ENCODE results near the gene TBX5.
"Not testable (repeated sequence)": the region's sequence is repeated elsewhere in the genome, so short reads cannot be mapped to it uniquely, and the experiment has no call there.

The TBX5 gene

GRCh38 chr12:114371250-114371649 lies 34.7 kb downstream of the TBX5 start:
- DNase-seq = no peak

DNA sequence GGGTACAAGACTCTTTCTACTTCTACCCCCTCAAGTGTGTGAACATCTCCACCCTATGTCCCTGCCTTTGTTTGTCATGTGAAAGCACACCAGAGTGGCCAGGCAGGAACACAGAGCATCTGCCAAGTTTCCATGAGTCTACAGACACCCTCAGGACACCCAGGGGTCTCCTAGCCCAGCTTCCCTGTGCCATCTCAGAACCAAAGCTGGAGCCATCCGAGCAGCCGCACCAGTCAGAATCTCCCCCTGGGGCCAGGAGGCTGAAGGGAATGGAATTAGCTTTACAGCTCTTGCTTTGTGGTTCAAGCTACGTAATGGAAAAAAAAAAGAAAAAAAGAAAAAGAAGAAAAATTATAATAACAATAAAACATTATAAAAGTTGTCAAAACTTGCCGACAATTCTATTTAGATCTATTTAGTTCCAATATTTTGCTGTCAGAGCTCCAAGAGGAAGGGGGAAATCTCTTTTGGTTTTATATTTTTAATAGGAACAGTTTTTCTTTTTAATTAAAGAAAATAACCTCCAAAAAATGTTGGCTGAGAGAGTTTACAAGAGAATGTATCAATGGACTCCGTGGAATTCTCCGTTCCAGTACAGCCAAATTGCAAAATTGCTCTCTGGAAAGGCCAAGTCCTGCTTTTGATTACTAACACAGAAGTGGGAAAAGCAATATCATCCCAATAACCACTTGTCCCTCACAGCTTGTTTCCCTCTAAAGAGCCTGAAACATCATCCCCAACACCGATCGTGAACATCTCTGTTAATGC lies 37.1 kb downstream of the TBX5 start:
- no peak for DNase-seq

- DNase-seq = no peak
These were observed 44.0 kb downstream of the TBX5 start for GRCh38 chr12:114361992-114362391.

DNA sequence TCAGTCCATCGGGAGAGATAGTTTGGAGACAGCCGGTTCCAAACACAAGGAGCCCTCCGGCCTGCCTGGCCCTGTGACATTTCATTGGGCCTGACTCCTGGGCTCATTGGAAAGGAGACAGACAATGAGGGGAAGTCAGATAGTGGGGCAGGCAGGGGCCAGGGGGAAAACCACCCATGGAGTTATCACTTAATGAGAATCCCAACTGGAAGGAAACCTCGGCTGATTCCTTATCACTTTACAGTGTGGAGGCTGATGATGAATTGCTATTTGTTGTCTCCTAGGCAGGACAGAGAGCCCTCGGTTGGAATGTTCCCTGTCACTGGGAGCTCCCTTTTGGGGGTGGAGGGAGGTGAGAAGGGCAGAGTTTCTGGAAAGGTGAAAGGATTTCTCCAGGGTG lies 44.4 kb downstream of the TBX5 start:
- DNase-seq = no peak

DNA sequence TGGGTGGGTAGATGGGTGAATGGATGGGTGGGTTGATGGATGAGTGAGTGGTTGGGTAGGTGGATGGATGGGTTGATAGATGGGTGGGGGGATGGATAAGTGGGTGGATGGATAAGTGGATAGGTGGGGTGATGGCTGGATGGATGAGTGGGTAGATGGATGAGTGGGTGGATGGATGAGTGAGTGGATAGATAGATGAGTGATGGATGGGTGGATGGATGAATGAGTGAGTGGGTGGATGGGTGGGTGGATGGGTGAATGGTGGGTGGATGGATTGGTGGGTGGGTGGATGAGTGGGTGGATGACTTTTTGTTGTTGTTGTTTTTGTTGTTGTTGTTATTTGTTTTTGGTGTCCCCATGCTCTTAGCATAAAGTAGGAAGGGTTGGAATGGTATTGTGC lies 45.5 kb downstream of the TBX5 start:
- DNase-seq = no peak

GRCh38 chr12:114355389-114356088 lies 50.4 kb downstream of the TBX5 start:
- no peak for DNase-seq

- not testable (repeated sequence) for DNase-seq
These were observed 56.7 kb downstream of the TBX5 start for GRCh38 chr12:114349239-114349638.

DNA sequence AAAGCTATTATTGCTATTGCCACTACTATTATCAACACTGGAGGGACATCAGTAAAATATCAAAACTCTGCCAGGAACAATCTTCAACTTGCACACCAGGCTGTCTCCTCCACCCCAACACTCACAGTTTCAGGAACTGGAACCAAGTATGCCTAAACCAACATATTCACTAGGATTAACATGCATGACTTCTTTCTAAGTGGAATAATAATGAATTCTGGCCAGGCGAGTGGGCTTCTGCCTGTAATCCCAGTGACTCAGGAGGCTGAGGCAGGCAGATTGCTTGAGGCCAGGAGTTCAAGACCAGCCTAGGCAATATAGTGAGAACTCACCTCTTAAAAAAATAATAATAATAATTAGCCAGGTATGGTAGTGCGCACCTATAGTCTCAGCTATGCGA lies 58.1 kb downstream of the TBX5 start:
- DNase-seq = no peak

DNA sequence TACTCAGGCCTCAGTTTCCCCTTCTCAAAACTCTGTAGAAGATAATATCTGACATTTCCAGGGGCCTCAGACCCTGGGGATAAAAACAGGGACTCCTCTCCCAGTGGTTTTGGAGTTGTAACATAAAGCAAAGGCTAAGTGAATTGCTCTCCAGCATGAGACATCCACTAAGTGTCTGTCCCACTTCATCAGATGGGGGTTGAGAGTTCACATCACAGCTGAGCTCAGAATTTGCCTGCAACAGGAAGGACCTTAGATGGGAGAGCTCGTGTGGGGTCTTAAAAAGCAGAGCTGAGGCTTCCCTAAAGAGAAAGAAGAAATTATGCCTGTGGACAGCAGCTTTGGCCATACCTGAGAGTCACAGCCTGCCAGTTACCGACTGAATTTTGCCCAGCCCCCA lies 61.1 kb downstream of the TBX5 start:
- DNase-seq = no peak

- DNase-seq = no peak
These were observed 61.7 kb downstream of the TBX5 start for GRCh38 chr12:114344303-114344663.

DNA sequence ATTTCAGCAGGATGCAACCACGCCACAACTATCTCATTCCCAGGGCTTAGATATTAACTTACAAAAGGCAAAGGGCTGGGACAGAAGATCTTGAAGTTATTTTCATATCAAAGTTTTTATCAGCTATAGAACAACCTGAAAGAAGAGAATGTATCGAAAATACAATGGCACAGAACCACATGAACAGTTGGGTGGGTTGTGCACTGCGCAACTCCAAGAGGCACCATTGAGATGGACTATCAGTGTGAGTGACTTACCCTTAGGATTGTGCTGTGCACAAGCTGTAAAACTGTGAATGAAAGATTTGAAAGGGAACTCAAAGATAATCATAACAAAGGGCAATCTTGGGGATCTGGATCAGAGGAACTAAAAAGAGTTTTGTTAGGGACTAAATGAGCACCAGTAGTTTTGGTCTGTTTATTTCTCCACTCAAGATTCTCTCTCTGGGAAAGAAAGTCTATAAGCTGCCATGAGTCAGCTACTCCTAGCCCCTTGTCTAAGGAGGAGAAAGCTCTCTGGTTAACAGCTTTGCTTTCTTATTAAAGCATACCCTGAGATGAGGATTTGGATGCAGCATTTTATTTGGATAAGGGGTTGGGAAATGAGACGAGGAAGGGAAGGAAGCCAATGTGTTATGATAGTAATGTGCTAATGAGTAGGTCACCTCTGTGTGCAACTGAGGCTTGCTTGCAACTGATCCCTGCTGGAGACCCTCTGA lies 62.2 kb downstream of the TBX5 start:
- DNase-seq = no peak

DNA sequence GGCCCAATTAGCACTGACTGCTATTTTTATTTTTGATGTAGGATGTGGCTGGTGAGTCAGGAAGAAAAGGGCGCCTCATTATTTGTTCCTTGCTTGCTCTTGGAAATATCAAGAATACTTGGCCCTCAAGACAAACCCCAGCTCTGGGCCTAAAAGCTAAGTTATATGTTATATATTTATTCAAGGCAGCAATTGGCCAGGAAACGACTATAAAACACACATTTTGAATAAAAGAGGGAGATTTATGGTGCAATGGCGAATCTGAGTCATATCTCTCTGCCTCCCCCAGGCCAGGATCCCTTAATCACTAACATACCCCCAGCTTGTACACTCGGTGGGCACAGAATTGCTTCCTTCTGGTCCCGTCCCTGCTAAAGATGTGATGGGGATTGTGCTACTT lies 63.3 kb downstream of the TBX5 start:
- no peak for DNase-seq

GRCh38 chr12:114341635-114342034 lies 64.3 kb downstream of the TBX5 start:
- no peak for DNase-seq

- DNase-seq = no peak
These were observed 65.7 kb downstream of the TBX5 start for GRCh38 chr12:114340231-114340630.

DNA sequence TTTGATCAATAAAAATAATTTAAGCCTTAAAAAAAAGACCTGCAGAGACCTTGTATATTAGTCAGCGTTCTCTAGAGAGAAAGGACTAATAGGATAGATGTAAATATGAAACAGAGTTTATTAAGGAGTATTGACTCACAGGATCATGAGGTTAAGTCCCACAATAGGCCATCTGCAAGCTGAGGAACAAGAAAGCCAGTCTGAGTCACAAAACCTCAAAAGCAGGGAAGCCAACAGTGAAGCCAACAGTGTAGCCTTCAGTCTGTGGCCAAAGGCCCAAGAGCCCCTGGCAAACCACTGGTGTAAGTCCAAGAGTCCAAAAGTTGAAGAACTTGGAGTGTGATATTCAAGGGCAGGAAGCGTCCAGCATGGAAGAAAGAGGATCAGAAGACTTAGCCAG lies 66.3 kb downstream of the TBX5 start:
- no peak for DNase-seq

DNA sequence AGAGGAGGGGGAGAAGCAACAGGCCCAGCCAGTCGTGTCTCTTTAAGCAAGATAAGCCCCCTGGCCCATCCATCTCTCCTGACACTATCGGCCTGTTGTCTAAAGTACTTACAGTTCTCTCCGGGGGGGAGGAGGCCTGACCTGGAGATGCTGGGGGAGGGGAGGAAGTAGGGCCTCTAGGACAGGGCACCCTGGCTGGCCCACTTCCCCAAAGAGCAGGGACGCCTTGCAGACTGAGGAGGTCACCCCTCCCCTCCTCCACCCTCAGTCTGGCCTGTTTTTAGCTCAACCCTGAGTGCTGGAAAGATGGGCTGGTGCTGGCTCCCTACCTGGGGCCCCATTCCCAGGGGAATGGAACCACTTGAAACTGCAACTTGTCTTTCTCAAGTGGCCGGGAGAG lies 70.3 kb downstream of the TBX5 start:
- DNase-seq = no peak

DNA sequence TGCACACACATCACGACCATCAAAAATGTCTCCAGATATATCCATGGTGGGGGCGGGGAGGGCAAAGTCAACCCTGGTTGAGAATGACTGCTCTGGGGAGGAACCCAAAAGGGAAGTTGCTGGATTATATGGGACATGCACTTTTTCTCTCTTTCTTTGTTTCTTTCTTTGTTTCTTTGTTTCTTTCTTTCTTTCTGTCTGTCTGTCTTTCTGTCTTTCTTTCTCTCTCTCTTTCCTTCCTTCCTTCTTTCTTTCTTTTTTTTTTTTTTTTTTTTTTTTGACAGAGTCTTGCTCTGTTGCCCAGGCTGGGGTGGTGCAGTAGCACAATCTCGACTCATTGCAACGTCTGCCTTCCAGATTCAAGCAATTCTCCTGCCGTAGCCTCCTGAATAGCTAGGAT lies 71.5 kb downstream of the TBX5 start:
- DNase-seq = no peak

DNA sequence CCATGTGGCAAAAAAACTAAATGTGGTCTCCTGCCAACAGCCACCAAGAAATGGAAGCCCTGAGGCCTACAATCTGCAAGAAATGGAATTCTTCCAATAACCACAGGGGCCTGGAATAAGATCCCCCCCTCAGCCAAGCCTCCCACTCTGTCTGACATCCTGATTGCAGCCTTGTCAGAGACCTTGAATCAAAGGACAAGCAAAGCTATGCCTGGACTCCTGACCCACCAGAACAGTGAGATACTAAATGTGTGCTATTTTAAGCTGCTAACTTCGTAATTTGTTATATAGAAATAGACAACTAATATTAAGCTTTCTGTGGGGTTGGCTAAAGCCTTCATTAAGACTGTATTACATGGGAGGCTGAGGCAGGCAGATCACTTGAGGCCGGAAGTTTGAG lies 77.7 kb downstream of the TBX5 start:
- no peak for DNase-seq

- no peak for DNase-seq
These were observed 78.2 kb downstream of the TBX5 start for GRCh38 chr12:114327765-114328164.

- no peak for DNase-seq
These were observed 84.4 kb downstream of the TBX5 start for GRCh38 chr12:114321524-114321923.

DNA sequence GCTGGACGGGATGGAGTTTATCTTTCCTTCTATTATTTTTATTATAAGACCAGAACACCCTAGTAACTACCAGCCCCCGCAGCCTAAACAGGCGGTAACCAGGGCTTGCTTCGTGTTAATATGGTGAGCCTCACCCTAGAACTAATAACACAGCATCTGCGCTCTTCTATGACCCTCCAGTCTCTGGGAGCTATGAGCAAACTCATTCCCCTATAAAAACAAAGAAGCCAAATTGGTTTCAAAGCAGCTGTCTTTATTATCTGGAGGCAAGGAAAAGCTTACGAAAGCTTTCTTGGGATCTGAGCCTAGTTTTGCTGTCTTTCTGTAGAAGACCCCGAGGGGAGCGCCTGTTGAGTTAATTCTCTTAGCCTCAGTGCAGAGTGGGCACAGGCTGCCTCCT lies 85.0 kb downstream of the TBX5 start:
- DNase-seq = no peak

DNA sequence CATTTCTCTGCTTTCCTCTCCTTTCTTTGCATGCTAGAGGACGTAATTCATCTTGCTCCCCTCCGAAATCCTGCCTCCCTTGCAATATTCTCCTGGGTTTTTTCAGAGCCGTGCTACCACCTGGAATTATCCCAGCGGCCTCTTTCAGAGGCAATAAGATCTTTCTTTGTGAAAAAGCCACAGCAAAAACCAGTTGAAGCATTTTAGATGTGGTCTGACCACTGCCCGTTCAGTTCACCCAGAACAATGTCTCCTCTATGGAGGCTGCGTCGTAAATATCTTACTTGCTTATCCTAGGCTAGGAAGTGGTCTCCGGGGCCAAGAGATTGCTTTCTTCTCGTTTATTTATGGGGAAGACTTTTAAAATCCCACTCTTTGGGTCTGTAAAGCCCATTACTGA lies 85.8 kb downstream of the TBX5 start:
- DNase-seq = no peak

GRCh38 chr12:114319422-114319821 lies 86.5 kb downstream of the TBX5 start:
- DNase-seq = no peak

DNA sequence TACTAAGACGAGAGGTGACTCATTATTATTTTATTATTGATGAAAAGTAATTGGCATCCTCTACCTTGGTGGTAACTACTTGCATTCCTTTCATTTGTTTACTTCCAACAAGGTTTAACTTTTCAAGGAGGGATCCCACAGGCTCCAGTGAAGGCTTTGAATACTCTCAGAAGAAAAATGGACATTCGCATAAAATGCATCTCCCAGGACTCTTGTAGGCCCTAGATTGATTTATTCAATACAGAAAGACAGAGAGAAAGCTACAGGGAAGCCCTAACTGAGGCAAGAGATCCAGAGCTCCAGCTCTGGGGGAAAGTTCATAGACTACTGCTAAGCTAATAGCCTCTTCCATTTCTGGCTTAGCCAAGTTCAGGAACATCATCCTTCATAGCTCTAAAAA lies 87.0 kb downstream of the TBX5 start:
- no peak for DNase-seq
